ENCODE results near the gene CDC14B.

Gene CDC14B

DNA sequence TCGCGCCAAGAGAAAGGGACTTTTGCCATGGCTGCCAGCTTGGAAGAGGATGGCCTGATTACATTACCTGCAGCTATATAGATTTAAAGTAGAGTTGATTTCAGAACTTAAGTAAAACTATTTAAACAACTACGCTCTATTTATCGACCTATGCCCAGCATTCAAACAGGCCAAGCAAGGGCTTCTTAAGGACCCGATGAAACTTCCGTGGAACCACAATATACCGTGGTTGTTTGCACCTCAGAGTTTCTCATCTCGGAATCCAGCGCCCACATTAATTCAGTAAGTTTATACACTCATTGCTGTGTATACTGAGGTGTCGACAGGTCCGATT lies 505 bp upstream of the CDC14B start:
- Histone ChIP-seq H3K36me3 (ENCODE audit: control insufficient read depth, insufficient read depth, low read length) (no peaks in the 10 kb centered on the region), H3K4me3 (replicated peaks; ENCODE audit: low read depth, low read length) (no peak overlapping the region), H3K27me3 (replicated peaks; ENCODE audit: control insufficient read depth, insufficient read depth, low read length) (no peaks in the 10 kb centered on the region; the same call in 1 of the 2 replicates)

GRCh38 chr9:96619124-96619465 lies 548 bp downstream of the CDC14B start:
- no peak for DNase-seq (ENCODE audit: extremely low read depth, insufficient read length)
- Histone ChIP-seq H3K27me3 (replicated peaks; ENCODE audit: control insufficient read depth, insufficient read depth, low read length) (no peaks in the 10 kb centered on the region; the same call in 1 of the 2 replicates), H3K4me3 (replicated peaks; ENCODE audit: low read depth, low read length) (no peak overlapping the region; the same call in 1 of the 2 replicates), H3K36me3 (ENCODE audit: control insufficient read depth, insufficient read depth, low read length) (no peaks in the 10 kb centered on the region)
- TF ChIP-seq, protein P1, sequence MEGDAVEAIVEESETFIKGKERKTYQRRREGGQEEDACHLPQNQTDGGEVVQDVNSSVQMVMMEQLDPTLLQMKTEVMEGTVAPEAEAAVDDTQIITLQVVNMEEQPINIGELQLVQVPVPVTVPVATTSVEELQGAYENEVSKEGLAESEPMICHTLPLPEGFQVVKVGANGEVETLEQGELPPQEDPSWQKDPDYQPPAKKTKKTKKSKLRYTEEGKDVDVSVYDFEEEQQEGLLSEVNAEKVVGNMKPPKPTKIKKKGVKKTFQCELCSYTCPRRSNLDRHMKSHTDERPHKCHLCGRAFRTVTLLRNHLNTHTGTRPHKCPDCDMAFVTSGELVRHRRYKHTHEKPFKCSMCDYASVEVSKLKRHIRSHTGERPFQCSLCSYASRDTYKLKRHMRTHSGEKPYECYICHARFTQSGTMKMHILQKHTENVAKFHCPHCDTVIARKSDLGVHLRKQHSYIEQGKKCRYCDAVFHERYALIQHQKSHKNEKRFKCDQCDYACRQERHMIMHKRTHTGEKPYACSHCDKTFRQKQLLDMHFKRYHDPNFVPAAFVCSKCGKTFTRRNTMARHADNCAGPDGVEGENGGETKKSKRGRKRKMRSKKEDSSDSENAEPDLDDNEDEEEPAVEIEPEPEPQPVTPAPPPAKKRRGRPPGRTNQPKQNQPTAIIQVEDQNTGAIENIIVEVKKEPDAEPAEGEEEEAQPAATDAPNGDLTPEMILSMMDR (IDR thresholded peaks at IDR 0.05; ENCODE audit: insufficient read depth, low read length, poor library complexity, severe bottlenecking): no peak

More for the DNA sequence above, 505 bp upstream of the CDC14B start:
- DNase-seq (ENCODE audit: extremely low read depth, insufficient read length): no peak
- TF ChIP-seq, protein P1 (IDR thresholded peaks at IDR 0.05; ENCODE audit: insufficient read depth, low read length, poor library complexity, severe bottlenecking): no peak

- Histone ChIP-seq H3K27me3 (replicated peaks; ENCODE audit: control insufficient read depth, insufficient read depth, low read length) (no peaks in the 10 kb centered on the region; the same call in 1 of the 2 replicates), H3K4me3 (replicated peaks; ENCODE audit: low read depth, low read length) (no peak overlapping the region), H3K36me3 (ENCODE audit: control insufficient read depth, insufficient read depth, low read length) (no peaks in the 10 kb centered on the region)
- TF ChIP-seq, protein P1 (IDR thresholded peaks at IDR 0.05; ENCODE audit: insufficient read depth, low read length, poor library complexity, severe bottlenecking): no peak
- no peak for DNase-seq (ENCODE audit: extremely low read depth, insufficient read length)
These were observed 1.2 kb downstream of the CDC14B start for GRCh38 chr9:96618209-96619123.

- TF ChIP-seq, protein P1 (IDR thresholded peaks at IDR 0.05; ENCODE audit: insufficient read depth, low read length, poor library complexity, severe bottlenecking): no peak
These were observed 2.0 kb downstream of the CDC14B start for GRCh38 chr9:96617439-96618185.

DNA sequence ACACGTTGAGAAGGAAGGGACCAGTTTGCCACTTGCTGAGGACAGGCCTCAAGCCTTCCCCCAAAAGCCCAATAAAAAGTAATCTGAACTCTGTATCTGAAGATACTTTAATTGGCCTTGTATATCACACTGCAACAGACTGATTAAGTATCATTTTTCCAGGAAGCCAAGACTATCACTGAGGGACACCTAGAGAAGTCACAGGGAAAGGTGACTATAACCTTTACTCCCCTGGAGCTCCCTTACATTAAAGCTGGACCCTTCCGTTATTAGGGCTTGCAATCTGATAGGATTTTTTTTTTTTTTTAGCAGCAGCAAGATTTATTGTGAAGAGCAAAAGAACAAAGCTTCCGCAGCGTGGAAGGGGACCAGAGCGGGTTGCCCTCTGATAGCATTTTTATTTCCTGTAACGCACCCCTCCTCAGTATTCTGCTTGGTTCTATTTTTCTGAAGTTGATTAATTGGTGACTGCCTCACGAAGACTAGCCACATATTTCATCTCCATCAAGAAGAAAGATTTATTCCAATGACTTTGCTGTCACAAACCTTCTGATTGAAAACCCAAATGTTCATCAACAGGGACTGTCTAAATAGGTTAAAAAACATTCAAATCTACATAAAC lies 2.7 kb downstream of the CDC14B start:
- Histone ChIP-seq H3K27me3 (replicated peaks; ENCODE audit: control insufficient read depth, insufficient read depth, low read length) (peaks cover 2% of the 10 kb centered on the region; the same call in 1 of the 2 replicates), H3K4me3 (replicated peaks; ENCODE audit: low read depth, low read length) (no peak overlapping the region), H3K36me3 (ENCODE audit: control insufficient read depth, insufficient read depth, low read length) (no peaks in the 10 kb centered on the region)
- DNase-seq (ENCODE audit: extremely low read depth, insufficient read length): no peak
- TF ChIP-seq, protein P1 (IDR thresholded peaks at IDR 0.05; ENCODE audit: insufficient read depth, low read length, poor library complexity, severe bottlenecking): no peak

More at GRCh38 chr9:96617439-96618185, 2.0 kb downstream of the CDC14B start:
- H3K27me3 ChIP-seq (replicated peaks; ENCODE audit: control insufficient read depth, insufficient read depth, low read length): no peaks in the 10 kb centered on the region; the same call in 1 of the 2 replicates
- H3K36me3 ChIP-seq (ENCODE audit: control insufficient read depth, insufficient read depth, low read length): no peaks in the 10 kb centered on the region
- no peak for DNase-seq (ENCODE audit: extremely low read depth, insufficient read length)
- H3K4me3 ChIP-seq (replicated peaks; ENCODE audit: low read depth, low read length): no peak overlapping the region
